ENCODE measurements around the gene DOCK1.

Gene DOCK1

DNA sequence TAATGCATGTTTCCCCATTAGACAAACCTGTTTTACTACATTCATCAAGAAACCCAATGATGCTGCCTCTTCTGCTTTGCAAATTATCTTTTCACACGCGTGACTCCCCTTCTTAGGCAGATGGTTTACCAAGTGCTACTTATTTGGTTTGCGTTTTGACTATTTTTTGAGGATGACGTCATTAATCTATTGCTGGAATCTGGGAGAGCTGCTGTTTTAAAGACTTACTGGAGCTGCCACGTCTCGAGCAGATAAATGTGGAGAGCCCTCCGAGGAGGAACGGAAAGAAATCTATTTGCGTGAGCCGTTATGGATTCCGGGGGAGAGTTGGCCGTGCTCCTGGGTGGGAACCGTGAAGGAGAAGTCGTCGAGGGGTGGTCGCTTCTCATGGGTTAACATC is 271.4 kb downstream of the DOCK1 start:
- no peak for DNase-seq (ENCODE audit: low read depth)

DNA sequence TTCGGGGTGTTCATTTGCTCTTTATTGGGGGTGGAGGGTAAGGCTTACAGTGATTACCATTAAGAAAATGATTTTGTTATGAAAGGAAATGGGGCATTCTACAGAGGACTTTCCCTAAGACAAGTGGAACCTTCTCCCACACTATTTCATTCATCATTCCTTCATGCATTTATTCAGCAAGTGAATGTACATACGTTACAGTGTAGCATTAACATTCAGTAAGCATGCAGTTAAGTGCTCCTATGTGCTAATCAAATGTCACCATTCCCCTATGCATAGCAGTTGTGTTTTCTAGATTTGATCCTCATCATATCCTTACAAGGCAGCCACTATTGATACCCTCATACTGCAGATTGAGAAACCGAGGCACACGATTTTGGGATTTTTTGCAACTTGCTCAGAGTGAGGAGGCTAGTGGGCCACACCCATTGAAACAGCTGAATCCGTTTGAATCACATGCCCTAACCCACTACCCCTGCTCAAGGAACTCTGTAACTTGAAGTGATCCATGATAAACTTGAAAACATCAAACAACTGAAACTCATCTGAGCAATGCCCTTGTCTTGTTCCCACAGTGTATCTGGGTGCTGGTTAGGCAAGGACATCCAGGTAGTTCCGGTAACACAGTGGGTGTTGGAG is 274.5 kb downstream of the DOCK1 start:
- no peak for DNase-seq (ENCODE audit: low read depth)

DNA sequence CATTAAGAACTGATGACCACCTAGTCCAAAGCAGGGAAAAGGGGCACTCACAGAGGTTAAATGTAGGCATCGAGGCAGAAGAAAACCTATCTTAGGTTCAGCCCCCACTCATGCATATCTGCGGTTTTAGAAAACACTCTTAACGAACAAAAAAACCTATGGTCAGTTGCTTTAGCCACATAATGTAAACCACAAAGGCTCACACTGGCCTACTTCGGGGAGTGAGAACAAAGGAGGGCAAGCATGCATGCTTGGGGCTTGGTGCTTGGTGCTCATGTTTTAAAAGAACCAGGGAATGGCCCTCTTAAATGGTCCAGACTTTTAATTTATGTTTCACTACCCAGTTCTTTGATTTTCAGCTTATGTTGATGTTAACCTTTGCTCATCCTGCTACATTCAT is 276.9 kb downstream of the DOCK1 start:
- no peak for DNase-seq (ENCODE audit: low read depth)

DNA sequence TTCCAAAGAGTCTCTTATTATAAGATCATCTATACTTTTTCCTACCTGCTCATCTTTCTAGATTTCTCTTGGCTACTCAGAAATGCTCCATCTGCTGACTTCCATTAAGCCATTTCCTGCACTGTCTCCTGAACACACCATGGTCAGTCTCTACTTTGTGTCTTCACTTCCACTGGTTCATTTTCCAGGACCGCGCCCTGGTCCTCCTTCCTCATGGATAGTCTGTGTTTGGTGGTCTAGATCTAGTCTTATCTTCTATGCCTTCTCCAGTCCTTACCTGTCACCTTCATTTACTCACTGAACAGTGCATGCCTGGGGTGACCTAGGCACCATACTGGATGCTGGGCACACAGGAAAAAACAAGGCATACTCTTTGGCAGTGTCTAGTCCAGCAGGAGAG is 279.4 kb downstream of the DOCK1 start:
- DNase-seq (ENCODE audit: low read depth) = no peak

DNA sequence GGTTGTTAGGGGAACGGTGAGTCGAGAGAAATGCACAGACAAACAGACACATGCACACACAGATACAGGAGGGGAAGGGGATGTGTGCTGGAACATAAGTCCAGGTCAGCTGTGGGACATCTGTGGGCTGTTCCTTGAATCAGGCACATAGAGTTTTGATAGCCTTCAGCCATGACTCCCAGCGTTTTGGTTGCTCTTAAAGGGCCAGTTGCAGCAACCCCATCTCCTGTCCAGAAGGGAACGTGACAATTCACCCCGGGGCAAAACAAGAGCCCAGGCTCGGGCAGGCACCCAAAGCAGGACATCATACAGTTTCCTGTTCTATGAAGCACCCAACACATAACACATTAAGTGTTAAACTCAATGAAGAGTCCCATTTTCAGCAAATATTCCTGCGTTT is 281.6 kb downstream of the DOCK1 start:
- no peak for DNase-seq (ENCODE audit: low read depth)

DNA sequence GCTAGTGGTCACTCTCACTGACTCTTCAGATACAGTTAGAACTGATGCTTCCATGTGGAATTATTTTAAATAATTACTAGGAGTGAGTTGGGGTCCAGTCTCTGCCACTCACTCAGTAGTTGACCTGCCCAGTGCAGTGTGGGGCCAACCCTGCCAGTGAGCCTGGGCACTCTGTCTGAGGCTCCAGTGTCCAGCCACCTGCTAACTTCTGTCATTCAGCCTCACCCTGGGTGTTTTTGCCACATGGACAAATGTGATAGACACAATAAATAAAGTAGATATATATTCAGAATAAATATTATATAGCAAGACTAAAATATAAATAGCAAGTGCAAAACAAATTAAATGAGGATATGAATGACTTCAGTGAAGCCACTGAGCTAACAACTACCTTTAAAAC is 284.0 kb downstream of the DOCK1 start:
- no peak for DNase-seq (ENCODE audit: low read depth)

DNA sequence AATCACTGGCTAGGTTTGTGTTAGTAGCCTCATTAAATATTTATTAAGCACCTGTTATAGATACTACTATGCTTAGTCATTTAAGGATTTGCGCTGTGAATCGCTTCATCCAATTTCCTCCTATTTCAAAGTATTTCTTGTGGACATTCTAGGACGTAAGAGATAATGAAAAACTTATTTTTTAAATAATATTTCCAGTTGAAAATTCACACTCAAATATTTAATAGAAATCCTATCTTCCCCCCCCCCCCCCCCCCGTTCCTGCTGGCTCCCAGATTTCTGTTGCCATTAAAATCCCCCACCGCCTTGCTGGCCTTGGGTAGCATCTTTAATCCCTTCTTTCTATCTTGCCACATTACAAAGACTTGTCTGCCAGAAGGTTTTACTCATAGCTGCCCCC is 285.2 kb downstream of the DOCK1 start:
- DNase-seq (ENCODE audit: low read depth) = no peak

DNA sequence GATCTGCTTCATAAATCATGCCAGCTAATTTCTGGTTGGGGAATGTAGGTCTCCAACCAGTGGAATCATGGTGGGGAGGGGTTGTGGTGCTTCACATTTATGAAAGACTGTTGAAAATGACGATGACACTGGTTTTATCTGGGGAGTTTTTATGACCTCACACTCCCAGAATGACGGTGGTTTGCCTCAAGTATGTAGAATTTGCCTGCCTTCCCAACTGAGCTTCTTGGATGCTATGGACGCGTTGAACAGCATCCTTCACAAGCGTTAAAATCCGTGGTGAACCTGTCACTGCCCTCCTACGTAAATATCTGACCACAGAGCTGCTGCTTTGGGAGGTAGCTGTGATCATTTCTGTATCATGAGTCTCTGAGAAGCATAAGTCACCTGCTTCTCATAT is 287.9 kb downstream of the DOCK1 start:
- DNase-seq (ENCODE audit: low read depth) = no peak

DNA sequence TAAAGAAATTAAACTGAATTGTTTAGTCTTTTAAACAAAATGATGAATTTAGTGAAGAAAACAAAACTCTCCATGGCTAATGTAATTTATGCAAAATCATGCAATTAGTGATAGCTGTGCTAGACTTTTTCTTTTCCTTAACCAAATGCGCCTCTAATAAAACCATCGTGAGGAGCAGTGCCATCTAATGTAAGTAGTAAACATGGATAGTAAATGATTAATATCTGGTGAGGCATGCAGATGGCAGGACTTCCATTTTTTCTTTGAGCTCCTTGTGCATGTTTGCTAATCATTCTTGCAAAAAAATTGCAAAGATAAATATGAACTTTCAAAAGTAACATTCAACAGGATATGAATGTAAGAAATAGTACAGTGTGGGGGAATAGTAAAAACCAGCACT is 288.9 kb downstream of the DOCK1 start:
- DNase-seq (ENCODE audit: low read depth) = no peak

DNA sequence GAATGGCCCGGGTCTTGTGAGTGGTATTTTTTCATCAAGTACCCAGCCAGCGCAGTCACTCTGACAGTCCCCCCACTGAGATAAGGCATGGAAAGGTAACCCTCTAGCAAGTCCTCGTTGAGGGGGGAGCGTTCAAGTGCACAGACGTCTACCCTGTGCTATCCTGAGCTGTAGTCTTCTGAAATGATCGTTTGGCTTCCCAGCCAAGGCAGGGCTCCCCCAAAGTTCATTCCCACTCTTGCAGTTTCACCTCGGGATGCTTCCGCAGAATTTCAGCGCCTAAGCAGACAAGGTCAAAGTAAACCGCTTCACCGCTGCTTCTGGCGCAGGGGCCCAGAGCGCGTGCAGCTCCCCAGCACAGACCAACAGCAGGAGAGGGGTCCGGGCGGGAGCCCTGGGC is 289.4 kb downstream of the DOCK1 start:
- DNase-seq (ENCODE audit: low read depth) = no peak

DNA sequence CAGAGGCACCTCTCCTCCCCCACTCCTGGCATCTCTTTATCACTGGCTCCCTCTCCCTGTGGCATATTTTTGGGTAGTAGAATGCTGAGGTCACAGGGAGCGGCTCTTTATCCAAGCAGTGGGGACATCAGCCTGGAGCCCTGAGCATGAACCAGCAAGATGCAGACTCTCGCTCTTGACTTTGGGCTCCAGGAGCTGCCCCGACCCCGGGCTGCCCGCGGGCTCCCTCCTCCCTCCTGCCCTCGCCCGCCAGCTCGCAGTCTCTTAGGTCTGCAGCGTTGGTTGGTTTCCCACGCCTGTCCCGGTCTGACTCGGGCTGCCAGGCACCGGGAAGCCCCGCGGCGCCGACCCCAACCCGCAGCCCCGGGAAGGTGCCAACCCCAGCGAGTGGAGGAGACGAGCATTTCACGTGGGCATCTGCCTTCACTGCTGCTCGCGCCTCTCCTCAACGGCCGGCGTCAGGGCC is 289.8 kb downstream of the DOCK1 start:
- no peak for DNase-seq (ENCODE audit: low read depth)

DNA sequence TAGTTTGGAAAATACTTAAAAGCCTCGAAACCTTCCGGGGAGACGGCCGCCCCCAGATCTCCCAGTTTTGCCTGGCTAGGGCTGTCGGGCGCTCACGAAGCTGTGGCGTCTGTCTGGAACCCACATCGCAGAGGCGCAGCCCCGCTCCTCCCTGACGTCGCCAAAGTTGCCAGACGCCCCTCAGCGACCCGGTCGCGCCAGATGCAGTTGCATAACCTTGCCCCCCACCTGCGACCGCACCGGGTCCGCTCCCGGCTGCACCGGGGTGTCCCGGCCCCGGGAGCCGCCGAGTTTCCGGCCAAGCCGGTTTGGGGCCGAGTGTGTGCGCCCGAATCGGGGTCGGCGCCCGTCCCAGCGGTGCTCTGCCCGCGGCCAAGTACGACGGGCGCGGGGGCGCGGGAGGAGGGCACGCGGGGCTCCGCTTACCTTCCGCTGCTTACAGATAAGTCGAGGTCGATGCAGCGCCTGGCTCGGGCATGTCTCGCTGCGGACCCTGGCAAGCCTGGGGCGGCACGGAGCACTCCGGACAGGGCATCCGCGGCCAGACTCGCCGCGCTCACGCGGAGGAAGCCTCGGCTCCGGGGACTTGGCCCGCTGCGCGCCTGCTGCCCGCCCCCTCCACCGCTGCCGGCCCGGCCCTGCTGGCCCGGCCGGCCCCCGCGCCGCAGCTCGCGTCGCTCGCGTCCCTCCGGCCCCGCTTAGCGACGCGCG is 290.5 kb downstream of the DOCK1 start:
- no peak for DNase-seq (ENCODE audit: low read depth)

DNA sequence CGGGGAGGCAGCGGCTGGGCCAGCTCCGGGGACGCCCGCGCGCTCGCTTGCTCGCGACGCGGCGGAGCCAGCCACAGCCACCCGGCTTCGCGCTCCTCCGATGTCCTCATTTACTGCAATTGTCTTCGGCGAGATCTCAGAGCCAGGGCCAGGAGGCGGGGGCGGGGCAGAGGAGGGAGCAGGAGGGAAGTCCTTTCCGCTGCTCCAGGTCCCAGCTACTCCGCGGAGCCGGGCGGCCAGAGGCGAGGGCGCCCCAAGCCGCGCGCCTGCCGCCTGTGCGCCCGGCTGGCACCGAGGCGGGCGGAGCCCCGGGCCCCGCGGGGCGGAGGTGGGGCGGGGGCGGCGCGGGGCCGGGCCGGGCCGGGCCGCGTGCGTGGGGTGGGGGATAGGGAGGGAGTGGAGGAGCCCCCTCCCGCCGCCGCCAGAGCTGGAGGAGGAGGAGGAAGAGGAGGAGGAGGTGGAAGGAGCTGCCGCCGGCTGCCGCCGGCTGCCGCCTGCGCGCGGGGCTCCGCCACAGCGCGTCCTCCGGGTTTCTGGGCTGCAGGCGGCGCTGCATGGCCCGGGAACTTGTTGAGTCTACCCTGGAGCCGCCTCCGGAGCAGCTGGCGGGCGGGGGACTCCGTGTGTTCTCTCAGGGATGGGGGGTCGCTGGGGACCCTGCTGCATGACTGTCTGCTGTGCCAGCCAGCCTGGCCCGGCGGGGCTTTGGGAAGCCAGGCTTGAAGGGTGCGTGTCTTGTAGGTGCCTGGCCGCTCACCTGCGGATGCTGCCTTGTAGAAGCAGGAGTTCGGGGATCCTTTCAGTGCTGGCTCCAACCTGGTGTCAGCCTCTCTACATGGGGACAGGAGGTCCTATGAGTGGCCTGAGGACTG is 291.3 kb downstream of the DOCK1 start, which contains the start of gene INSYN2A:
Gene INSYN2A, minus strand, starts transcription at position 310 of the 872 bp plus-strand sequence. CDS start 20,196 bp downstream, outside the sequence.
- no peak for DNase-seq (ENCODE audit: low read depth)

DNA sequence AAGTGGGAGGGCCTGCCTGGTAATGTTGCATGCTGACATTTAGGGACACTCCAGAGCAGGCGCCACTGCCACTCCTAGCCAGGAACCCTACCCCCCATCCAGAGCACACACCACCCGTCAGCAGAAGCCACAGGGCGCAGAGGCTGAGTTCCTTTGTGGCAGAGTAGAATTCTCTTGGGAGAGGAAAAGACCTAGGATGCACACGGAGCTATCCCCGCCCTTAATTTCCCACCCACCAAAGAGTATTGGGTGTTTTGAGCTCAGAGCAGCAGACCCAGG is 291.9 kb downstream of the DOCK1 start:
- DNase-seq (ENCODE audit: low read depth) = no peak

DNA sequence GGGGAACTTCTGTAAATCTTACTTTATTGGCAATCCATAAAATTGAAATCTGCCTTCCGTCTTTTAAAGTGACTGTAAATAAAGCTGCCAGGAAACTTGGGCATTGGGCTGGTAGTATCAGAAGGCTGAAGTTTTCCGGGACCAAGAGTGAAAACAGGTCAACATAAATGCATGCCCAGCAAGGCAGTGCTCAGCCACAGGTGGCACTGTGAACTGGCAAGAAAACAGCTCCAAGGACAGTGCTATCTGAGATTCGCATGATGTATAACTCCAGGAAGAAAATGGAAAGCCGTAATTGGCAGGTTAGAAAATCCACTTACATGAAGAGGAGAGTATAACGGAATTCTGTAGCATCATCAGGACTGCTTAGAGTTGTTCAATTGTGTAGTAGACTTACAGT is 293.1 kb downstream of the DOCK1 start:
- no peak for DNase-seq (ENCODE audit: low read depth)

DNA sequence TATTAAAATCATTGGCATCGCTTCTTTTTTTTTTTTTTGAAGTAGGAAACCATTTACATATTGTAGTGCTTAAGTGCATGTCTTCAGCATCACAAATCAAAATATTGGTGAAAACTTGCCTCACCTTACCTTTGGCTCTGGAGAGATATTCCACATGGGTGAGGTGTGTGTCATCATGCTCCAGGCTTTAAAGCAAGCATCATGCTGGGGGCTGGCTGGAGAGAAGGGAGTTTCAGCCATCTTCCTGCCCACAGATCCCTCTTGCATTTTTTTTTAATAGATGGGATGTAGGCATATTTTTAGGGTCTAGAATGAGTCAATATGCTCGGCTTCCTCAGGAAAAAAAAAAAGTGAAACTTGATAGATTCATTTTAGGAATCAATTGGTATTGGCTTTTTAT is 293.5 kb downstream of the DOCK1 start:
- DNase-seq (ENCODE audit: low read depth) = no peak

DNA sequence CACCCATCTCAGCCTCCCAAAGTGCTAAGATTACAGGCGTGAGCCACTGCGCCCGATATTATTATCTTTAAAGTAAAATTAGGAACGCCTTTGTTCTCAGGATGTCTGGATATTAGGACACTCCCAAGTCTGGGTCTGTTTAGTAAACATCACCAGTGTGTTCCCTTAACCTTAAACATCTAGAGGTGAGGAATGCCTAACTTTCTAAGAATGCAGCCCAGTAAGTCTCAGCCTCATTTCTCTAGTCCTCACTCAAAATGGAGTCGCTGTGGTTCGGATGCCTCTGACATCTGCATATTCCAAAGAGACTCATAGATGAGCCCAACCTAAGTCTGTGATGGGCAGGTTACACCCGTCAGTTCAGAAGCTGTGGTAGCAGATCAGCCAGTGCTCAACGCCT is 295.4 kb downstream of the DOCK1 start:
- DNase-seq (ENCODE audit: low read depth) = no peak

DNA sequence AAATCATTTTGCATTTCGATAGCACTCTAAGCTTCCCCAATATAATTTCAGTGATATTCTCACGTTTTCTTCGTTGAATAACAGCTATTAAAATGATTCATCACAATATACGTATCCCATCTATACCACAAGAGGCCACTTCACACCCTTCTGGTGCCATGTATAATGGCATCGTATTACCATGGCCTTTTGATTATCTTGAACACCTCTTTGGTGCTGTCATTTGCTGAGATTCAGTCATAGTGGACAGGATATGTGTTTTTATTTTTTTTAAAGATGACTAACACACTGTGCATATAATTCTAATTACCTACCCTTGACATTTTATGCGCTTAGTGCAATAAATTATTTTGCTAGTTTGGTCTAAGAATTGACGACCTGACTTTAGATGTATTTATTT is 297.8 kb downstream of the DOCK1 start:
- no peak for DNase-seq (ENCODE audit: low read depth)

DNA sequence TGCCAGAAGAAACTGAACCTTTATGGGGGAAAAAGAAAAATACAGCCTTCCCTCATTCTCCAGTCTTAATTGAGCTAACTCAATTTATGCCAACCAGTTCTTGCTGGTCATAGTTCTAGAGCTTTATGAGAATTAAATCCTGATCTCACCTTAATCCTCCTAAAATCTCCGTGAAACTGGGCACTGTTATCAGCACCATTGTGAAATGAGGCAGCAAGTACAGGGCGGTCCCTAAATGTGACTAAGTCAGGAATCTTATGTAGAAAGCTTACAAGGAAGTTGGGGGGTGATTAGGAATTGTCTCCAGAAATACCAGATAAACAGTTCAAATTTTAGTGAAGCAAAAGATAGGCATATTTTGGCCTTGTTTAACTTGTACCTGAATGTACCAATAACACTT is 301.9 kb downstream of the DOCK1 start:
- DNase-seq (ENCODE audit: low read depth) = no peak

DNA sequence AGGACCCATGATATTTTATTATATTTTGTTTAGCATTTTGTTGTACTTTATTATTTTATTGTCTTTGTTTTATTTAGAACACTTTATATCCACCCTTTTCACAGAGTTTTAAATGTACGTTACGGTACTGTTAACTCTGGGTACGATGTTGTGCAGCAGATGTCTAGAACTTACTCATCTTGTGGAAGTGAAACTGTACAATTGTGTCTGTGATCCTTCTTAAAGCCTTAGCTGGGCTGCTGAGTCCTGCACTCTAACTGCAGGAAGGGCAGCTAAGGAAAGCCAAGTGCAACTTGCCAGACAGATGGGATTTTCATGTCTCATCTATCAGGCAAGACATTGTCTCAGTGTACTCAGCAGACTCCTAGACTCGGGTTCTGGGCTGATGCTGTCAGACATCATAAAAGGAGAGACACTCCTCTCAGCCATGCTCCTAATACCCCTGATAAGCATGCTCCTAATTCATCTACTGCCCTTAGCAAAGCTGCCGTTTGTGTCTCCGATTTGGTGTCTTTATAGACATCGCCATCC is 305.8 kb downstream of the DOCK1 start:
- DNase-seq (ENCODE audit: low read depth) = no peak

DNA sequence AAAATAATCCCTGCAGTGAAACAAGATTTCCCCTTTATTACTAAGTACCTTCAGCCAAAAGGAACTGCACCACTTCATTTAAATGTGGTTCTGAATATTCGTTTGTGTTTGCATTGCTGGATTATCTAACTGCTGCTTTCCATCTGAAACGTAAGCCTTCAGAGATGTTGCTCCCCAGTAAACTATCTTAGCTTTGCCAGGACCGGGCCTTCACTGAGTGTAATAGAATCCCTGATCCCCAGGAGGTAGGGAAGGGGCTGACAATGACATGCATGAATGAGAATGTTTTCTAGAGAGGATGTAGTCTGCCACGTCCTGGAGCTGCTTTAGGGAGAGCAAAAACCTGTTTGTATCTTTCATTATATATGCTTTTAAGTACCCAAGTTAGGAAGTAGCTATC is 310.6 kb downstream of the DOCK1 start:
- no peak for DNase-seq (ENCODE audit: low read depth)

DNA sequence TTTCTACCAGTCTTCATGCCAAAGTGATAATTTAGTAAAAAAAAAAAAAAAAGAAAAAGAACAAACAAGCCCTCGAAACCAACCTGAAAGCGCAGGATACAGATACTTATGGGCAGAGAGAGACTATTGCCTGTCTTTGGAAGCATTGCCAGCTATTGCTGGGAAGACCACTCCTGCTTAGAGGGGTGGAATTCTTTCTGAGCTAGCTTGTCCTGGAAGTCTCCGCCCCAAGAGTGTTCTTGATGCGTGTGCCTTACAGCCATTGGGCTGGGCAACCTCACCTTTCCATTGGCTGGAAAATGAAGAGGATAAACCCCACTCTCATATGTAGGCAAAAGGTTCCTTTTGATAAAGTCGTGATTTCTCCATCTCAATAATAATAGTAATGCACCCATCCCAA is 311.0 kb downstream of the DOCK1 start:
- no peak for DNase-seq (ENCODE audit: low read depth)

DNA sequence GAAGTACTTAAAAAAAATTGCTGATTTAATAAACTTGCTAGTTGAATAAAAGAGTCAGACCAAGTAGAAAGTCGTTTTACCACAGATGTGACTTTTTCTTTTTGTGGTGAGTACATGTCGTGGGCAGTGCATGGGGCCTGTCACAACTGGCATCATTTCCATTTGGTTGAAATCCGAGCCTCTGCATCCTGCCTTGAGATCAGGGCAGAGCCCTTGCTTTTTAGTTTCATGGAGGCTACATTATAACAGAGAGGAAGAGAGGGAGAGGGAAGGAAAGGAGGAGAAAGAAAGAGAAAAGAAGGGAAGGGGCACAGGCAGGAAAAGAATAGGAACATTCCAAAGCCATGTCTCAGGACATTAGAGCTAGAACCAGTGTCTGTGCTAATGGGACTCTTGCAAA is 311.6 kb downstream of the DOCK1 start:
- no peak for DNase-seq (ENCODE audit: low read depth)
